HG02852 (cell line): Measurements from ENCODE around the gene NLRP6.

Experiments
- ATAC-seq: cut with Tn5 transposase; IDR thresholded peaks from one replicate; pipeline ENCODE4 v1.9.1; 2021; ENCODE audit warnings: mild to moderate bottlenecking, moderate library complexity; ENCODE audit not compliant: unreplicated experiment

The NLRP6 gene

DNA sequence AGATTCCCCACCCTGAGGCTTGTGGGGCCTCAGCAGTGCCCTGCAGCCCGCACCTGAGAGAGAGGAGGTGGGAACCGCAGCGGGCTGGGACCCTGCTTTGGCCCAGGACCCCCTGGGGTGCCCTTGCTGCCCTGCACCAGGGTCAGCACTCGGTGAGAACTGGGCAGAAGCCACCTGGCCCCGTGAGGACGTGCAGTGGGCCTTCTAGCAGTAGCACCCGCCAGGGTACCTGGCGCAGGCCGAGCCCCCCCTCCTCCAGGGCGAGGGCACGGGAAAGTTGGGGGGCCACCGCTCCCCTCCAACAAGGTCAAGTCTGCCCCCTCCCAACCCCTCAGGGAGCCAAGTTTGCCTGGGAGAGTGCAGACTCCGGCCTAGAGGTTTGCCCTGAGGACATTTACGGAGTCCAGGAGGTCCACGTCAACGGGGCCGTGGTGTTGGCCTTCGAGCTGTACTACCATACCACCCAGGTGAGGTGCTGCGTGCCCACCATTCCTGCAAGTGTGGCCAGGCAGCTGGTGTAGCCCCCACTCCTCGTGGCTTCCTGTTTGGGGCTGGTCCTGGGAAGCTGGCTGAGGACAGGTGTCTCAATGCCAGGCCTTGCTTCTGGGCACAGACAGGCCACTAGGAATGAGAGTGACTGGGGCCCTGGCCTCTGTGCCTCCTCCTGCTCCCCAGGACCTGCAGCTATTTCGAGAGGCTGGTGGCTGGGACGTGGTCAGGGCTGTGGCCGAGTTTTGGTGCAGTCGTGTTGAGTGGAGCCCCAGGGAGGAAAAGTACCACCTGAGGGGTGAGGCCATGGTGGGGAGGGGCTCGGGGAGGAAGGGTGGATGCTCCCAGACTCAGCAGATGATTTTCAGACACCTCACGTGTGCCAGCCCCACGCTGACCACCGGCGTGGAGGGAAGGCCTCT is 14.3 kb downstream of the NLRP6 start:
- no peak for ATAC-seq

DNA sequence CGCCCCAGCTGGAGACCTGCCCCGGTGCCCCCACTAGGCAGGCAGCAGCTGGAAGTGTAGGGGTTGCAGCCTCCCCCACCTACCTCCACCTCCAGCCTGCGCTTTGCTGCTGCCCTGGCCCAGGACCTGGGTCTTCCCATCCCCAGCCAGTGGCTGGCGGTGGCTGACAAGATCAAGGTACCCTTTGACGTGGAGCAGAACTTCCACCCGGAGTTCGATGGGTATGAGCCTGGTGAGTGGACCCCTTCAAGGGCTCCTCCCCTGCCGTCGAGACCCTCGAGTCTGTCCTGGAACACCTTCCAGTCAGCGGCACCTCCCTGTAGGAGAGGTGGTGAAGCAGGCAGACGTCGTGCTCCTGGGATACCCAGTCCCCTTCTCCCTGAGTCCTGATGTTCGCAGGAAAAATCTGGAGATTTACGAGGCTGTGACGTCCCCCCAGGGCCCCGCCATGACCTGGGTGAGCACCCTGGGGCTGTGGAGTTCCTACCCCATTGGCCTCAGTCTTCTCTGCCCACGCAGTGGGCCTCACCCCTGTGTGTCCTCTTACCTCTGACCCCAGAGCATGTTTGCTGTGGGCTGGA is 15.2 kb downstream of the NLRP6 start:
- ATAC-seq = no peak

GRCh38 chr11:293852-294661 is 15.8 kb downstream of the NLRP6 start:
- ATAC-seq = no peak

DNA sequence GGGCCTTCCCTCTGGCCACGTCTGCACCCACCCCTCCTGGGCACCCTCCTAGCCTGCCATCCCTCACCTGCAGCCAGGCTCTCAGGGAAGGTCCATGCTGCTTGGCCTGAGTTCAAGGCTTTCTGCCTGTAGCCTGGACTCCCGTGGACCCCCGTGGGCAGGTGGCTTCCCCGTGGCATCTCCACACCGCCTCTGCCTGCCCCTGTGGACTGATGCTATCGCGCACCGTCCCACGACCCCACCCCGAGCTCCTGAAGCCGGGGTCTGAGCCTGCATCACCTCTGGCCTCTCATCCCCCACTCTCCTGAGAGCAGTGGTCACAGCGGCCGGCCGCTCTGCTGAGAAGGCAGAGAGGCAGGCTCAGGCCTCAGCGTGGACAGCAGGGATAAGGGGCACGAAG is 16.6 kb downstream of the NLRP6 start:
- no peak for ATAC-seq

- no peak for ATAC-seq
Measured at GRCh38 chr11:295351-296170, 17.4 kb downstream of the NLRP6 start.

DNA sequence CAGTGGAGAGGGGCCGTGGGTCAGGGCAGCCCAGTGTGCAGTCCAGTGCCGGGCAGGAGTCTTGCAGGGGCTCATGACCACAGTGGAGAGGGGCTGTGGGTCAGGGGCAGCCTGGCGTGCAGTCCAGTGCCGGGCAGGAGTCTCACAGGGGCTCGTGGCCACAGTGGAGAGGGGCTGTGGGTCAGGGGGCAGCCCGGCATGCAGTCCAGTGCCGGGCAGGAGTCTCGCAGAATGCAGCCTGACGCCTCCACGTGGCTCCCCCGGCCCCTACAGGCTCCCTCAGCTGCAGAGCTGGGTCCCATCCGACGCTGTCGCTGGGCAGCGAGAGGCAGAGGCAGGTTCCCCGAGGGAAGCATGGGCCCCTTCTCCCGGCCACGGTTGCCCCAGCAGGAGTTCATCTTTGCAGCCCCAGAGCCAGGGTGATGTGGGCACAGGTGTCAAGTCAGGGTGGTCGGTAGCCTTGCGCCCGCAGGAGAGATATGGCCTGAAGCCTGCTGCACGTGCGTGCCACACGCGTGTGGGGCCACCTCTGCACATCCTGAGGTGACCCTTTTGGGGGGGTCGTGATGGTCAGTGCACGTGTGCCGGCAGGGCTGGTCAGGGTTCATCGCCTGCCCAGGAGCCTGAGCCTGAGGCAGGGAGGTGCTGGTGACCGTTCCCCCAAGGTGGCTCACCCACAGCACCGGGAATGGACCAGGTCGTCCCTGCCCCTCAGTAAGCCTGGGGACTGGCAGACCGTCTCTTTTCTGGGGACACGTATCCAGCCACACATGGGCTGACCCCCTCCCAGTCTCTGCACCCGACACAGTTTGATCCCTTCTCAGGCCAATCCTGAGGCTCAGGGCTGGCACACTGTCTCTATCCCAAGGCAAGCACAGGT is 18.2 kb downstream of the NLRP6 start:
- ATAC-seq = no peak

GRCh38 chr11:297051-297585 is 18.9 kb downstream of the NLRP6 start:
- no peak for ATAC-seq

GRCh38 chr11:297586-298405 is 19.6 kb downstream of the NLRP6 start:
- no peak for ATAC-seq

DNA sequence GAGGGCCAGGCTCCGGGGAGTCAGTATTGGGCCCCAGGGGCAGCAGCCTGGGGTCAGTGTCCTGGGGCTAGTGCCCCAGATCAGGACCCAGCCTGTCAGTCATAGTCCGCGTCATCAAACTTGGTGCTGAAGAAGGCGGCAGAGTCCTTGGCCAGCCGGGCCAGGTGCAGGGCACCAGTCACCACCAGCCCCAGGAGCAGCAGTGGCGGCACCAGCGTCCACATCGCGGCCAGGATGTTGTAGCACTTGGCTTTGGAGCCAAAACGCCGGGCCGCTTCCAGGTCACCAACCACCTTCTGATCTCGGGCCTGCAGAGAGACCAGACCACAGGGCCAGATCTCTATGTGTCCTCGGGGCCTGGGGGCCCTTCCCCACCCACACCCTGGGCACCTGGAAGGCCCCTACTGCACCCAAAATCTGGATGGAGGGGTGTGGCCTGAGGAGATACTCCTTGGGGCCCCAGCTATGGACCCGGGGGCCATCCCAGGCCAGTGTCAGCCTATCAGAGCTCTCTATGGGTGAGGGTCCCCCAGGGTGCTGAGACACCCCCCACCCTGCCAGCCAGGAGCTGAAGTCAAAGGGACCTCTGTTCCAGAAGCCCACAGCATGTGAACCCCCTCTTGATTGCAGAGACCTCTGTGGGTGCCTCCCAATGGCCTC is 20.3 kb downstream of the NLRP6 start:
- ATAC-seq = no peak

DNA sequence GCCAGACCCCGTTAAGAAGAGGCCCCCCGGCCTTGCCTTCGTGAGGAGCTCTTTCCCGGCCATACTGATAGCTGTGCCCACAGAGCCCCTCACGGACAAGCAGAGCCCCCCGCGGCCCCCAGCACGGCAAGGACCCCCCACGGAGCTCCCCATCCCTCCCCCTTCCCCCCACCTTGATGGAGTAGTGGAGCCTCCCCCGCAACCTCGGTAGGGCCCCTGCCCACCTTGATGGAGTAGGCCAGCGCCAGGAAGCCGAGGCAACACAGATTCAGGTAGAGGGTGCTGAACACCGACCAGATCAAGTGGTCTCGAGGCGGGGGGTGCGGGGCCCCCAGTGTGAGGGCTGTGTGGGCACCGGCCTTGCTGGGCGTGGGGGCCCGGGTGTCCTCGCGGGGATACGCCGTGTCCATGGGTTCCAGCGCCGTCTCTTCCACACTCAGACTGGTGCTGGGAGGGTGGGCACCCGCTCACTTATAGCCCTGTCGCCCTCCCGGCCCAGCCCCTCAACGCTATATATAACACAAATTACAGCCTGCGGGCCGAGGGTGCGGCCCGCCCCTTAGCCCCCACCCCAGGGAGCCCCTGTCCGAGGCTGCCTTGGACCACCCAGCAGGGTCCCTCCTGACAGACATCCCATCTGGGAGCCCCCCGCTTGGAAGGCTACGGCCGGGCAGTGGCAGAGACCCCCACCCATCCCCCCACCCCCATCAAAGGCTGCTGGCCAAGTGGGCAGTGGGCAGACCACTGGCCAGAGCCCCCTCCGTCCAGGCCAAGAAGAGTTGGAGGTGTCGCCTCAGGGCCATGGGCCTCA is 21.1 kb downstream of the NLRP6 start, which contains the start of gene IFITM5:
TSS of gene IFITM5 (minus strand) at position 446 of the 811 bp plus-strand sequence. CDS start at position 410, 36 bp downstream.
- no peak for ATAC-seq

DNA sequence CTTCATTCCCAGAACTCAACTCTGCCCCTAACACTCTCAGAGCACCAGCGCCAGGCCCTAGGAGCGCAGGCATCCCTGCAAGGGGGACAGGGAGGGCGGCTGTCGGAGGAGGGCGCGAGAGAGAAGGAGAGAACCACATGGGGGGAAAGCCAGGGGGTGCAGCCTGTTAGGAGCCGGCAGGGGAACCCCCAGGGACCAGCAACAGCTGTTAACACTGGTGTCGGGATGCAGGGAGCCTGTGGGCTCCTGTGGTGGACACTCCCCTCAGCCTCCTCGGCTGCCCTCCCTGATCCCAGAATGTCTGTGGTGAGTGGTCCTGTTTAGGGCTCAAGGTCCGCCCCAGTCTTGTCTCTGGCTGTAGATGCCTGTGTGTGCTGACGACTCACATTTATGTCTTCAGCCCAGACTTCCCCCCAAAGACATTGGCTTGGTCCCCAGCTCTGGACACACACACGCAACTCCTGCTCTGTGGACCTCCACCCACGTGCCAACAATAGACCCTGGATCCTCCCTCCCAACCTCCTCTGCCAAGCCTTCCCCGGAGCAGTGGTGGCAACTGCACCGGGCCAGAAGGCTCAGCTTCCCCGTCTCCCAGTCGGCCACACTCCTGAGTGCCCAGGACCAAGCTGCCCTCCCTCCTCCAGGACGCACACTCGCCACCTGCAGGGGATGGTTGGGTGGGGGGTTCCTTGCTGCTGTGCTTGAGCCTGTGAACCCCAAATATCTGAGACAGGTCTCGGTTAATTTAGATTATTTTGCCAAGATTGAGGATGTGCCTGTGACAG is 21.9 kb downstream of the NLRP6 start:
- ATAC-seq = no peak

GRCh38 chr11:303363-303762 is 25.2 kb downstream of the NLRP6 start:
- ATAC-seq = no peak

- no peak for ATAC-seq
Measured at GRCh38 chr11:304061-304506, 25.9 kb downstream of the NLRP6 start.

DNA sequence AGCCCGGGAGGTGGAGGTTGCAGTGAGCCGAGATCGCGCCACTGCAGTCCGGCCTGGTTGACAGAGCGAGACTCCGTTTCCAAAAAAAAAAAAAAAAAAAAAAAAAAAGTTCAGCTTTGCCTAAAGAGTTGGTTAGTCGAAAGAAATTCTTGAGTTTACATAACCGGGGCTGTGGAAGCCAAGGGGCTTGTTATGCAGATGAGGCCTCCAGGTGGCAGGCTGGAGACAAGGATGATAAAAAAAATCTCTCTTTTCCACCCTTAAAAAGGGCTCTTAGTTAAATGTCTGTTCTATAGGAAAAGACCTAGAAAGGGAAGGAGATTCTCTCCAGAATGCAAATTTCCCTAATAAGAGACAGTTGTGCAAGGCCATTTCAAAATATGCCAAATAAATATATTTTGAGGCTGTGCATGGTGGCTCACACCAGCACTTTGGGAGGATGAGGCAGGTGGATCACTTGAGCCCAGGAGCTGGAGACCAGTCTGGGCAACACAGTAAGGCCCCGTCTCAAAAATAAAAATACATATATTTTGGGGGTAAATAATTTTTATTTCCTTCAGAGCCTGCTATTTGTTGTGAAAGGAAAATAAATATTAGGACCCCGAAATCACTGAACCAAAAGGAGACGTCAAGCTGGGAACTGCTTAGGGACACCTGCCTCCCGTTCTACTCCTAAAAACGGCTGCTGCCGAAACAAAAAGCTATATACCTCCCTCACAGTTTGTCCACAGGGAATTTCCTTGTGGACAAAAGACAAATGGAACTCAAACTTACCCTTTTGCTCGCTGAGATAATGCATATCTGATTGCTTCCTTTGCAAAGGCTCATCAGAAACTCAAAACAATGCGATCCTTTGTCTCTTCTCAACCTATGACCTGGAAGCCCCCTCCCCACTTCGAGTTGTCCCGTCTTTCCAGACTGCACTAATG is 27.0 kb downstream of the NLRP6 start:
- ATAC-seq = no peak

DNA sequence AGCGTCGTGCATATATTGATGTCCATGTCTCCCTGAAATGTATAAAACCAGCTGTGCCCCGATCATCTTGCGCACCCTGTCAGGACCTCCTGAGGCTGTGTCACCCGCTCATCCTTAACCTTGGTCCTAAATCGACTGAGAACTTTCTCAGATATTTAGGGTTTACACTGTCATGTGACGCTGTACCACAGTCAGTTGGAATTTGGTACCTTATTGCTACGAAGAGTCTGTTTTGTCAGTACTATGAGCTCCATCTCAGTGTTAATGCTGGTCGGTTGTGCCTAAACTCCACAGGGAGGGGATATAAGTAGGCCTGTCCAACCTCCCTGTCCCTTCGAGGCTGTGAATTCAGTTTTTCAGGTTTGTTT is 27.6 kb downstream of the NLRP6 start:
- ATAC-seq = no peak
